PFSK-1 (cell line): ENCODE results near the gene GRIK3.

ENCODE experiments used
- FOXP2 ChIP-seq: optimal IDR thresholded peaks from 2 replicates; pipeline ENCODE3; 2011; ENCODE audit warnings: borderline replicate concordance, control low read depth, inconsistent platforms; ENCODE audit not compliant: insufficient read depth; ENCODE audit errors: extremely low read length, extremely low read depth
- POLR2AphosphoS5 ChIP-seq: IDR thresholded peaks from 2 replicates; pipeline ENCODE4 v1.6.1; 2012; ENCODE audit warnings: low read depth, mild to moderate bottlenecking, control low read depth, low read length, moderate library complexity
- SIN3A ChIP-seq: IDR thresholded peaks from 2 replicates; pipeline ENCODE4 v1.6.1; 2012; ENCODE audit warnings: mild to moderate bottlenecking, low read length, moderate library complexity, borderline replicate concordance; ENCODE audit not compliant: insufficient read depth
- TAF1 ChIP-seq: IDR thresholded peaks from 2 replicates; pipeline ENCODE4 v1.6.1; 2012; ENCODE audit warnings: low read length, control low read depth, borderline replicate concordance; ENCODE audit not compliant: insufficient read depth
- TF ChIP-seq, protein P1 (sequence below), 2 experiments: IDR thresholded peaks; 2 replicates each; pipeline versions ENCODE4 v1.6.1 to v1.8.0; 2011 to 2012; ENCODE audit warnings: low read depth in 2 of 2, low read length in 2 of 2, control low read depth in 1 of 2, inconsistent platforms in 1 of 2, mild to moderate bottlenecking in 1 of 2, moderate library complexity in 1 of 2; ENCODE audit not compliant: insufficient read depth in 1 of 2

GRIK3 gene

DNA sequence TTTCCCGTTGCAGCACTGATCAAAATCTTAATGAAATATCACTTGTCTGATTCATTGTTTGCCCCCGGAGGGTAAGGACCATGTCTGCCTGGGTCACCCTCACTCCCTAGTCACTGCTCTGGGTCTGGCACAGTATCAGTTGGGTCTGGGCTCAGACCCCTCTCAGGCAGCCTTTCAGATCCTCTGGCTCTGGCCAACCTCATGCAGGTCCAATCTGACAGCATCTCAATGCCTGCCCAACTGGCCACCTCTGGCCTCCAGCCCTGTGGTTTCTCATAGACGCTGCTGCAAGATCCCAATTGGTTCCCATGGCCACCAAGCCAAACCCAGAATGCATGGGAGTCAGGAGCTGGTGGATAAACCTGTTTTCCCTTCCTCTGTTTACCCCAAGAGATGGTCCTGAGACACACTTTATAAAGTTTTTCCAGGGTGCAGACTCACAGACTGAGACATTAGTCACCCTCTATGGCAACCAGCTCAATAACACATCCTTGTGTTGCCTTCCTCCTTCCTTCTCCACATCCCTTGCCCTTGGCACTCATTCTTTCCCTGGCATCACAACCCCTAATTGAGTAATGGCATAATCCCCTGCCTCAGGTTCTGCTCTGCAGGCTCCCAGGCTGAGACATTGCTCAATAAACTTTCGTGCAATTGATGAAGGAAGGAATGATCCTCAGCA is 199.2 kb downstream of the GRIK3 start:
- TF ChIP-seq FOXP2 = no peak
- no peak for TF ChIP-seq TAF1
- no peak for TF ChIP-seq SIN3A

DNA sequence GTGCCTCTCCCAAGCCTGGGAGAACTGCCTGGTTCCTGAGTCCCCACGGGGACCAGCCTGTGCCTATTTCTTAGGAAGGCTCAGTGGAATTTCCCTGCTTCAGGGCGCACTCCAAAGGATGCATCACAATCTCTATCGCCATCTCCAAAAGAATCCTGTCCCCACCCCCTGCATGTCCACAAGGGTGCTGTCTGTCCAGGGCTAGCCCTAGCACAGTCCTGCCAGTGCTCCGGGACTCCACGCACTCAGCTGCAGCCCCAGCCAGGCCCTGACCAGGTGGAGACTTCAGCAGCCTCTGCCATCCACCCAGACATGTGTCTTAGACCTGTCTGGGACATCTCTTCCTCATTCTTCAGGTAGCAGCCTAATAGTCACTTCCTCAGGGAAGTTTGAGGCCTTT is 199.7 kb downstream of the GRIK3 start:
- no peak for TF ChIP-seq TAF1

DNA sequence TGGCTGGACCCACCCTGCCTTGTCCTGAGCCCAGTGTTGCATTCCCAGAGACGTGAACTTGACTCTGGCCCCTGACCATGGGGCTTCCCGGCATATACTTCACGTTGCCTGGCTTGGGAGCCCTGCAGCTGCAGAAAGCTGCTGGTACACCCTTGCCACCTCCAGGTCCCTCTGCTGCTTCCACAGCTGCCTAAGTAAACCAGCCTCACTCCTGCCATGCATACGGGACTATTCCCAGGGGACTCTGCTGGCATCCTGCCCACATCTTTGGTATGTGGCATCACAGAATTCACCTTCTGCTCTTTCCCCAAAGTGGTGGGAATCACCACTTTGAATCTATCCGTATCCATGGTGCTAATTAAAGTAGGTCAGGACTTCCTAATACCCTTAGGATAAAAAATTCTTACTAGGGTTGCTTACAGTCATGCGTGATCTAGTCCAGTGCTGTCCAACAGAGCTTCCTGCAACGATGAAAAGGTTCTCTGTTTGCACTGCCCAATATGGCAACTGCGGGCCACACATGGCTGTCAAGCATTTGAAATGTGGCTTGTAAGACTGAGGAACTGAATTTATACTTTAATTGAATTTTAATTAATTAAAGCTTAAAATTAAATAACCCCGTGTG is 203.0 kb downstream of the GRIK3 start:
- TF ChIP-seq FOXP2 (no peak), POLR2AphosphoS5 (no peak), SIN3A (no peak), TAF1 (no peak)
- TF ChIP-seq, protein P1, sequence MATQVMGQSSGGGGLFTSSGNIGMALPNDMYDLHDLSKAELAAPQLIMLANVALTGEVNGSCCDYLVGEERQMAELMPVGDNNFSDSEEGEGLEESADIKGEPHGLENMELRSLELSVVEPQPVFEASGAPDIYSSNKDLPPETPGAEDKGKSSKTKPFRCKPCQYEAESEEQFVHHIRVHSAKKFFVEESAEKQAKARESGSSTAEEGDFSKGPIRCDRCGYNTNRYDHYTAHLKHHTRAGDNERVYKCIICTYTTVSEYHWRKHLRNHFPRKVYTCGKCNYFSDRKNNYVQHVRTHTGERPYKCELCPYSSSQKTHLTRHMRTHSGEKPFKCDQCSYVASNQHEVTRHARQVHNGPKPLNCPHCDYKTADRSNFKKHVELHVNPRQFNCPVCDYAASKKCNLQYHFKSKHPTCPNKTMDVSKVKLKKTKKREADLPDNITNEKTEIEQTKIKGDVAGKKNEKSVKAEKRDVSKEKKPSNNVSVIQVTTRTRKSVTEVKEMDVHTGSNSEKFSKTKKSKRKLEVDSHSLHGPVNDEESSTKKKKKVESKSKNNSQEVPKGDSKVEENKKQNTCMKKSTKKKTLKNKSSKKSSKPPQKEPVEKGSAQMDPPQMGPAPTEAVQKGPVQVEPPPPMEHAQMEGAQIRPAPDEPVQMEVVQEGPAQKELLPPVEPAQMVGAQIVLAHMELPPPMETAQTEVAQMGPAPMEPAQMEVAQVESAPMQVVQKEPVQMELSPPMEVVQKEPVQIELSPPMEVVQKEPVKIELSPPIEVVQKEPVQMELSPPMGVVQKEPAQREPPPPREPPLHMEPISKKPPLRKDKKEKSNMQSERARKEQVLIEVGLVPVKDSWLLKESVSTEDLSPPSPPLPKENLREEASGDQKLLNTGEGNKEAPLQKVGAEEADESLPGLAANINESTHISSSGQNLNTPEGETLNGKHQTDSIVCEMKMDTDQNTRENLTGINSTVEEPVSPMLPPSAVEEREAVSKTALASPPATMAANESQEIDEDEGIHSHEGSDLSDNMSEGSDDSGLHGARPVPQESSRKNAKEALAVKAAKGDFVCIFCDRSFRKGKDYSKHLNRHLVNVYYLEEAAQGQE (IDR thresholded peaks at IDR 0.05; ENCODE audit: insufficient read depth in 1 of 2, low read depth in 2 of 2, low read length in 2 of 2) = no peak

DNA sequence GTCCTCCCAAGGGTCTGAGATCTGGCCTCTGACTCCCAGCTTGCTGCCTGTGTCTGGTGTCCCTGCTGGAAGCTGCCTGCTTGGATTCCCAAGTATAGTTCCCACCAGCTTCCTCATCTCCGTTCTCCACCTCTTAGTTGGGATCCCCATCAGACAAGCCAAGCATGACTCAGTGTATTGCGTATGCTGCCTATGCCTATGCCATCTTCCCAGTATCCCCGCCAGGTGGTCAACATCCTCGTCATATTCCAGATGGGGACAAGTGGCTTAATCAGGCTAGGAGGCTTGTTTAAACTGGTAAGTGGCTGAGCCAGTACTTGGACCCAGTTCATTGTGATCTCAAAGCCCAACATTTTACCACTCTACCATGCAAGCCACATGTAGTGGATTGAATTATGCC is 204.4 kb downstream of the GRIK3 start:
- no peak for TF ChIP-seq TAF1
- no peak for TF ChIP-seq POLR2AphosphoS5
- TF ChIP-seq, protein P1 (IDR thresholded peaks at IDR 0.05; ENCODE audit: insufficient read depth in 1 of 2, low read depth in 2 of 2, low read length in 2 of 2) = no peak
- no peak for TF ChIP-seq SIN3A
- TF ChIP-seq FOXP2 = no peak

DNA sequence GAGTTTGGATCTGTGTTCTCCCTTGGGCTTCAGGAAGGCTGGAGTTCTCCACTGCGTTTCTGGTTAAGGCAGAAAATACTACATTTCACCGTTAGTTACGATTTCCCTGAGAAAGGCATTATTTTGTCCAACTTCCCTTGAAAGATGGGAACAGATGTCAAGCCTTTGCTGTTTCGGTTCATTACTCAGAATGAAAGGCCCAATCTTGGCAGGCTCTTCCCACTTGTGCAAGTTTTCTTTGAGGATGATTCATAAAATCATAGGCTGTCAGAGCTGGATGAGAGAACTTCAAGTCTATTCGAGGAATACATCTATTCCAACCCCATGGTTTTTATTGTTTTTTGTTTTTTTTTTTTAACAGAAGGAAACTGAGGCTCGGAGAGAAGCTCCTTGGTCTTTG is 205.2 kb downstream of the GRIK3 start:
- no peak for TF ChIP-seq SIN3A
- TF ChIP-seq, protein P1 (IDR thresholded peaks at IDR 0.05; ENCODE audit: insufficient read depth in 1 of 2, low read depth in 2 of 2, low read length in 2 of 2) = no peak
- no peak for TF ChIP-seq POLR2AphosphoS5
- no peak for TF ChIP-seq TAF1
- TF ChIP-seq FOXP2 = no peak

DNA sequence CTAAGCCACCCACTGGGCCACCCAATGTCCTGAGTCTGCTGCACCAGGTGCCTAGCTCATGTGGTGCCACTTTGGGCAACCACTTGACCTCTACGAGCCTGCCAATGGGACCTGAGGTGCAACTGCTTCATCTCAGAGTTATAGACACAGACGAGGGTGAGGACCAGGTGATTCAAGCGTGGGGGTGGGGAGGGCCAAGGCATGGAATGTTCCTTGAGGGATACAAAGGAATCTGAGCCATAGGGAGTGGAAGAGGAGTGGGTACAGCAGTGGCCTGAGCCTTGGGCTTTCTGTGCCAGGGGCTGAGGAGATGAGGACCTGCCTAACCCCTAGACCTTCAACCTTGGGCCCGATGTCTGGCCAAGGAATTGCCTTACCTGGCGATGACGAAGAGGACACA is 209.1 kb downstream of the GRIK3 start:
- TF ChIP-seq TAF1 (no peak), SIN3A (no peak), POLR2AphosphoS5 (no peak), FOXP2 (no peak)
- TF ChIP-seq, protein P1 (IDR thresholded peaks at IDR 0.05; ENCODE audit: insufficient read depth in 1 of 2, low read depth in 2 of 2, low read length in 2 of 2) = no peak
